ENCODE measurements around the gene RSBN1L. TPM values are rescaled to one million over a fixed set of nuclear protein-coding genes. Genes with fewer than 3 reads are reported as not detected.

RSBN1L gene
- total RNA-seq, 2 donors from 2014 or later = 14.9 to 19.2 TPM

- Mint-ChIP-seq H3K4me3 (no peak overlapping the region), H3K27me3 (ENCODE audit: low read depth) (no peaks in the 10 kb centered on the region), H3K27ac (no peak overlapping the region), H3K9me3 (no peaks in the 10 kb centered on the region), H3K36me3 (ENCODE audit: insufficient read depth in 2 of 2) (peaks cover 2 to 8% of the 10 kb centered on the region in 2 donors), H3K4me1 (ENCODE audit: low read depth) (peaks cover 6% of the 10 kb centered on the region)
- DNase-seq (no peak), ATAC-seq (replicated peaks in 1 of 2) (no peak)
Observed at GRCh38 chr7:77746164-77746823, 50.0 kb downstream of the RSBN1L start.

GRCh38 chr7:77746824-77747165 lies 50.5 kb downstream of the RSBN1L start:
- DNase-seq = no peak
- no peak overlapping the region for H3K27ac Mint-ChIP-seq

DNA sequence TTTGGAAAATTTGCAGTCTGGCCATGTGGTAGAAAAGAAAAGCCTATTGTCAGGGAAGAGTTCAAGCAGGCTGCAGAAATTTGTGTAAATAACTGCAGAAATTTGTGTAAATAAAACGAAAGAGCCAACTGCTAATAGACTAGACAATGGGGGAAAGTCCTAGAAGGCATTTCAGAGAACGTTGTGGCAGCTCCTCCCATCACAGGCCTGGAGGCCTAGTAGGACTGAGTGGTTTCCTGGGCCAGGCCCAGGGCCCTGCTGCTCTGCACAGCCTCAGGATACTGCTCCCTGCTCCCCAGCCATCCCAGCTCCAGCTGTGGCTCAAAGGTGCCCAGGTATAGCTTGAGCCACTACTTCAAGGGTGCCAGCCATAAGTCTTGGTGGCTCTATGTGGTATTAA lies 50.9 kb downstream of the RSBN1L start:
- Mint-ChIP-seq H3K4me3 (no peak overlapping the region), H3K27ac (no peak overlapping the region), H3K9me3 (no peaks in the 10 kb centered on the region), H3K27me3 (ENCODE audit: low read depth) (no peaks in the 10 kb centered on the region), H3K36me3 (ENCODE audit: insufficient read depth in 2 of 2) (peaks cover 4 to 8% of the 10 kb centered on the region in 2 donors), H3K4me1 (ENCODE audit: low read depth) (peaks cover 9% of the 10 kb centered on the region)
- DNase-seq = no peak
- ATAC-seq (replicated peaks in 1 of 2) = no peak

More at GRCh38 chr7:77746824-77747165, 50.5 kb downstream of the RSBN1L start:
- no peak overlapping the region for H3K4me3 Mint-ChIP-seq
- no peaks in the 10 kb centered on the region for H3K9me3 Mint-ChIP-seq
- H3K4me1 Mint-ChIP-seq (ENCODE audit: low read depth) = peaks cover 6% of the 10 kb centered on the region
- peaks cover 4 to 8% of the 10 kb centered on the region in 2 donors for H3K36me3 Mint-ChIP-seq (ENCODE audit: insufficient read depth in 2 of 2)
- no peak for ATAC-seq (replicated peaks in 1 of 2)
- H3K27me3 Mint-ChIP-seq (ENCODE audit: low read depth) = no peaks in the 10 kb centered on the region

DNA sequence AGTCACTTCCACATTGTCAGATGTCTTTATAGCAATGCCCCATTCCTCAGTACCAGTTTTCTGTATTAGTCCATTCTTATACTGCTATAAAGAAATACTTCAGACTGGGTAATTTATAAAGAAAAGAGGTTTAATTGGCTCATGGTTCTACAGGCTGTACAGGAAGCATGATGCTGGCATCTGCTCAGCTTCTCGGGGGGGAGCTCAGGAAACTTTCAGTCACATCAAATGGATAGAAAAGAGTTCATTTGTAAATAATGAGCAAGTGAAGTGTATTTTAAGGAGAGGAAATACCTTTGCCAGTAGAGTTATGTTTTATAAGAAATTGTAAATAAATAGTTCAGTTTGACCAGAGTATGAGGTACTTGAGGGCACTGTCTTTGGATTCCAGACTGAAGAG lies 51.5 kb downstream of the RSBN1L start:
- H3K36me3 Mint-ChIP-seq (ENCODE audit: insufficient read depth in 2 of 2) = peaks cover 4 to 8% of the 10 kb centered on the region in 2 donors
- ATAC-seq (replicated peaks in 1 of 2) (no peak), DNase-seq (no peak)
- H3K27me3 Mint-ChIP-seq (ENCODE audit: low read depth) = no peaks in the 10 kb centered on the region
- no peak overlapping the region for H3K4me3 Mint-ChIP-seq
- H3K9me3 Mint-ChIP-seq = no peaks in the 10 kb centered on the region
- peaks cover 15% of the 10 kb centered on the region for H3K4me1 Mint-ChIP-seq (ENCODE audit: low read depth)
- H3K27ac Mint-ChIP-seq = peak overlapping the region; percentile 21

- Mint-ChIP-seq H3K4me1 (ENCODE audit: low read depth) (peaks cover 25% of the 10 kb centered on the region), H3K9me3 (no peaks in the 10 kb centered on the region), H3K4me3 (no peak overlapping the region), H3K27me3 (ENCODE audit: low read depth) (no peaks in the 10 kb centered on the region), H3K36me3 (ENCODE audit: insufficient read depth in 2 of 2) (peaks cover 2 to 8% of the 10 kb centered on the region in 2 donors), H3K27ac (no peak overlapping the region)
- ATAC-seq (replicated peaks in 1 of 2) (no peak), DNase-seq (no peak)
Observed at GRCh38 chr7:77752016-77752415, 55.8 kb downstream of the RSBN1L start.

DNA sequence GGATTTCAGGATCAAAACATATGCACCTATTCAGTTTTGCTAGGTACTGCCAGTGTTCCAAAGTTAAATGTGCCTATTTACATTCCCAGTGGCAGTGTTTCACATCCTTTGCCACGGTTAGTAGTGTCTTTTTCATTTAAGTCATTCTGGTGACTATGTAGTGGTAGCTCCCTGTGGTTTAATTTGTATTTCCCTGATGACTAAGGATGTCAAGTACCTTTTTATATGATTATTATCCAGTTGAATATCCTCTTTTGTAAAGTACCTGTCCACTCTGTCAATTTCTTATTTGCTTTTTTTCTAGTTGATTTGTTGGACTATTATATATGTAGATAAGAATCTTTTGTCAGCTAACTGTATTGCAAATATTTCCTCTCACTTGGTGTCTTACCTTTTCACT lies 56.9 kb downstream of the RSBN1L start:
- DNase-seq (no peak), ATAC-seq (replicated peaks in 1 of 2) (no peak)
- Mint-ChIP-seq H3K4me3 (no peak overlapping the region), H3K4me1 (ENCODE audit: low read depth) (peaks cover 31% of the 10 kb centered on the region), H3K9me3 (no peaks in the 10 kb centered on the region), H3K36me3 (ENCODE audit: insufficient read depth in 2 of 2) (peaks cover 2 to 8% of the 10 kb centered on the region in 2 donors), H3K27me3 (ENCODE audit: low read depth) (no peaks in the 10 kb centered on the region), H3K27ac (no peak overlapping the region)

- H3K9me3 Mint-ChIP-seq = no peaks in the 10 kb centered on the region
- H3K27ac Mint-ChIP-seq = peak overlapping the region; percentile 15
- DNase-seq (no peak), ATAC-seq (replicated peaks in 1 of 2) (peak; percentile 60 to 79)
- peaks cover 24% of the 10 kb centered on the region for H3K4me1 Mint-ChIP-seq (ENCODE audit: low read depth)
- no peak overlapping the region for H3K4me3 Mint-ChIP-seq
- peaks cover 0 to 3% of the 10 kb centered on the region in 2 donors for H3K36me3 Mint-ChIP-seq (ENCODE audit: insufficient read depth in 2 of 2)
- no peaks in the 10 kb centered on the region for H3K27me3 Mint-ChIP-seq (ENCODE audit: low read depth)
Observed at GRCh38 chr7:77757589-77757988, 61.3 kb downstream of the RSBN1L start.

DNA sequence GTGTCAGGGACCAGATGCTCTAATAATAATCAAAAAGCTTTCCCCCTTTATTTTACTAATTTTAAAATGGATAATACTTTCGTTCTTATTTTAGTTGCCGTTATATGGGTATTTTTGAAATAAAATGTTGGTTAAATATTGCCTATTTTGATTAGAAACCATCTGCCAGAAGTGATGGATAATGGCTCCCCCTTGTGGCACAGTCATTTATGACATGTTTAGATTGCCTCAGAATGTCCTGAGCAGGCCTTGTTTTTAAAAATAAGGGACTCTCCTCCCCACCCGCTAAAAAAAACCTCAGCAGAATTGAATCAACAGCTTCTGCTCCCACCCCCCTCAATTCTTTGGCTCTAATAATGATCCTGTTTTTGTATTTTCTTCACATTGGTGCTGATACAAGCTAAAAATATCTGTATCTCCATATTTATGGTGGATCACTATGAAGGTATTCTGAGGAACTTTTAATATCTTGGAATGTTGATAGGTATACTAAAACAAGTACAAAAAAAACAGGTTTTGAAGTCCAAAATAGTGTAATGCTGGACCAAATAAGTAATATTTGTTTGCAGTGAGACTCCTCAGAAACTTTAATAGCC lies 63.1 kb downstream of the RSBN1L start:
- peak overlapping the region; percentile 11 for H3K27ac Mint-ChIP-seq
- DNase-seq (peak; percentile 61 to 80), ATAC-seq (replicated peaks in 1 of 2) (peak; percentile 52 to 69)
- no peaks in the 10 kb centered on the region for H3K9me3 Mint-ChIP-seq
- H3K27me3 Mint-ChIP-seq (ENCODE audit: low read depth) = no peaks in the 10 kb centered on the region
- no peak overlapping the region for H3K4me3 Mint-ChIP-seq
- H3K36me3 Mint-ChIP-seq (ENCODE audit: insufficient read depth in 2 of 2) = no peaks in the 10 kb centered on the region
- H3K4me1 Mint-ChIP-seq (ENCODE audit: low read depth) = peaks cover 18% of the 10 kb centered on the region

- DNase-seq (no peak), ATAC-seq (replicated peaks in 1 of 2) (no peak)
- H3K27me3 Mint-ChIP-seq (ENCODE audit: low read depth) = no peaks in the 10 kb centered on the region
- H3K9me3 Mint-ChIP-seq = no peaks in the 10 kb centered on the region
- no peak overlapping the region for H3K4me3 Mint-ChIP-seq
- no peak overlapping the region for H3K27ac Mint-ChIP-seq
- H3K36me3 Mint-ChIP-seq (ENCODE audit: insufficient read depth in 2 of 2) = no peaks in the 10 kb centered on the region
- H3K4me1 Mint-ChIP-seq (ENCODE audit: low read depth) = peaks cover 16% of the 10 kb centered on the region
Observed at GRCh38 chr7:77760809-77761453, 64.7 kb downstream of the RSBN1L start.

DNA sequence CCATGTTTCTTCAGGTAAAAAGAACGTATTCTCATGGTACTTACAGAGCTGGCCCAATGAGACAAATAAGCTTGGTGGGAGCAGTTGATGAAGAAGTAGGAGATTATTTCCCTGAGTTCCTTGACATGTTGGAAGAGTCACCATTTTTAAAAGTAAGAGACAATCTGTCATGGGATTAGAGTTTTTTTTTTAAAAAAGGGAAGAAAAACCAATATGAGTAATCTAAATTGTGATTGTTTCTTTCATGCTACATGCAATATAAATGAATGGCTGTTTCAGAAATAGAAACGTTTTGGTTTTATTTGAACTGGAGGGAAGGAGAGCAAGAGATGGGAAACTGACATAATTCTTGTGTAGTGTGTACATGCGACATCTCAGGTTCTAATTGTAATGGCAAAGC lies 69.2 kb downstream of the RSBN1L start:
- H3K36me3 Mint-ChIP-seq (ENCODE audit: insufficient read depth in 2 of 2) = peaks cover 1 to 5% of the 10 kb centered on the region in 2 donors

GRCh38 chr7:77765906-77766800 lies 69.9 kb downstream of the RSBN1L start:
- peaks cover 19% of the 10 kb centered on the region for H3K4me1 Mint-ChIP-seq (ENCODE audit: low read depth)
- peaks cover 1 to 6% of the 10 kb centered on the region in 2 donors for H3K36me3 Mint-ChIP-seq (ENCODE audit: insufficient read depth in 2 of 2)
- H3K27ac Mint-ChIP-seq = peak overlapping the region; percentile 88
- H3K4me3 Mint-ChIP-seq = no peak overlapping the region
- no peaks in the 10 kb centered on the region for H3K27me3 Mint-ChIP-seq (ENCODE audit: low read depth)
- DNase-seq (no peak), ATAC-seq (replicated peaks in 1 of 2) (no peak)
- H3K9me3 Mint-ChIP-seq = no peaks in the 10 kb centered on the region

More for the DNA sequence above, 69.2 kb downstream of the RSBN1L start:
- H3K4me3 Mint-ChIP-seq = no peak overlapping the region
- no peaks in the 10 kb centered on the region for H3K27me3 Mint-ChIP-seq (ENCODE audit: low read depth)
- H3K4me1 Mint-ChIP-seq (ENCODE audit: low read depth) = peaks cover 19% of the 10 kb centered on the region
- ATAC-seq (replicated peaks in 1 of 2) = no peak
- DNase-seq = no peak
- H3K9me3 Mint-ChIP-seq = no peaks in the 10 kb centered on the region
- H3K27ac Mint-ChIP-seq = no peak overlapping the region

DNA sequence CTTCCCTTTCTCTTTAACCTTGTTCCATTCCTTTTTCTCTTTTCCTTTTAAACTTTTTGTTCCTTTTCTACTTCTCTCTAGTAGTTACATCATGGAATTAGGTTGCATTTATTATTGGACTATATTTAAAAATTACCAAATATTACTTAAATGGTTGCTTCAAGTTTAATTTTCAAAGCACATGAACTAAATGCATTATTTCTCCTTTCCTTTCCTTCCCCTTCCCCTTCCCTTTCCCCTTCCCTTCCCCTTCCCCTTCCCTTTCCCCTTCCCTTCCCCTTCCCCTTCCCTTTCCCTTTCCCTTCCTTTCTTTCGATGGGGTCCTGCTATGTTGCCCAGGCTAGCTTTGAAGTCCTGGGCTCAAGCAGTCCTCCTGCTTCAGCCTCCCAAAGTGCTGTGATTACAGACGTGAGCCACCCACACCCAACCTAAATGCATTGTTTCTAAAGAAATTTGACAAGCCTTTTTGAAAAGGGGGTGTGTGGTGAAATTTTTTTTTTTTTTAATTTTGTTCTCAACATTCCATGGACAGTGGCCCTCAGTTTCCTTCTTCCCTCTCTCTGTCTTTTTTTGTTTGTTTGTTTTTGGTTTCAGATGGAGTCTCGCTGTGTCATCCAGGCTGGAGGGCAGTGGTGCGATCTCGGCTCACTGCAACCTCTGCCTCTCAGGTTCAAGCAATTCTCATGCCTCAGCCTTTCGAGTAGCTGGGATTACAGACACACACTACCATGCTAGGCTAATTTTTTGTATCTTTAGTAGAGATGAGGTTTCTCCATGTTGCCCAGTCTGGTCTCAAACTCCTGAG lies 70.7 kb downstream of the RSBN1L start:
- DNase-seq (no peak), ATAC-seq (replicated peaks in 1 of 2) (no peak)
- peaks cover 19% of the 10 kb centered on the region for H3K4me1 Mint-ChIP-seq (ENCODE audit: low read depth)
- H3K27ac Mint-ChIP-seq = peak overlapping the region; percentile 88
- peaks cover 1 to 7% of the 10 kb centered on the region in 2 donors for H3K36me3 Mint-ChIP-seq (ENCODE audit: insufficient read depth in 2 of 2)
- H3K9me3 Mint-ChIP-seq = no peaks in the 10 kb centered on the region
- no peak overlapping the region for H3K4me3 Mint-ChIP-seq
- no peaks in the 10 kb centered on the region for H3K27me3 Mint-ChIP-seq (ENCODE audit: low read depth)

Measured in activated T-cell treated with anti-CD3 and anti-CD28 coated beads, Interleukin-2, amount 50 U/mL, for 72 hours (primary cell).